Ammon's horn (tissue), 1 donor: ENCODE results near the gene PLG.
"Not testable (repeated sequence)": the region's sequence is repeated elsewhere in the genome, so short reads cannot be mapped to it uniquely, and the experiment has no call there.

Source experiments
- DNase-seq: peaks from one replicate; pipeline ENCODE4 v3.0.0-alpha.2; 2016; ENCODE audit warnings: low spot score

The PLG gene

DNA sequence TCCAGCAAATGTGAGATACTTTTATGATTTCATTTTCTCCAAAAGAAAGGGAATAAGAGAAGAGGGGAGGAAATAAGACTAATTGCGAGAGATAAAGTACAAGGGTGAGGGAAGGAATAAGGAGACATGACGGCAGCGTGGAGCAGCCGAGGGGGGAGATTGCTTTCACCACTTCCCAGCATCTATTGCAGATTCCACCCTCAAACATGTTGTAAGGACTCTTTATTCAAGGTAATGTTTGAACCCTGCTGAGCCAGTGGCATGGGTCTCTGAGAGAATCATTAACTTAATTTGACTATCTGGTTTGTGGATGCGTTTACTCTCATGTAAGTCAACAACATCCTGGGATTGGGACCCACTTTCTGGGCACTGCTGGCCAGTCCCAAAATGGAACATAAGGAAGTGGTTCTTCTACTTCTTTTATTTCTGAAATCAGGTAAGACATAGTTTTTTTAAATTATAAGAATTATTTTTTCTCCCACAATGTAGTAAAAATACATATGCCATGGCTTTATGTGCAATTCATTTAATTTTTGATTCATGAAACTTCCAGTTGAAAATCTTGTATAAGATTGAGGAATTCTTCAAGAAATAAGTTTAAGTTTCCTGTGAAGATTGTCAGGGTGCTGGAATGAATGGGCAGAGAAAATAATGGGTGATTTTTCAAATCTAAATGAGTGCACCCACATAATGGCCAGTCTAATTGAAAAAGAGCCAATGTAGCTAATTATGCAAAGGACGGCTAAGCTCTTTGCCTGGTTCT, at the start of gene PLG:
TSS of gene PLG (plus strand) at position 327 of the 763 bp plus-strand sequence. CDS start at position 388, 61 bp downstream.
- DNase-seq: not testable (repeated sequence)

DNA sequence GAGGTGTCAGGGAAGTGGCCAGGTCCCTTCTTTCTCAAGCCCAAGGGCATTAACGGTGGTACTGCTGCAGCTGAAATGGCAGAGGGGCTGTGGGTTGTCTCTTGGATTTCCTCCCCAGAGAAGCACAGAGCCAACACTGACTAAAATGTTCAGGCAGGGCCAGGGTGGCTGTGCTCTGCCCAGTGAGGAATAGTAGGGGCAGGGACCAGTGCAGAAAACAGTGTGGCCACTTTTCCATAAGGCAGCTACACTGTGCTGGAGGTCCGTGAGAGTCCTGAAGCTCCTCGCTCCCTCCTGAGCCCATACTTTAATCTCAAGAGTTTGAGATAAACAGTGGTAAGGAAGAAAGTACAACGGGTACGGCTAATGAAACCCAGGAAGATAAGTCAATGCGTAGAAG, 42.5 kb upstream of the PLG start:
- no peak for DNase-seq

DNA sequence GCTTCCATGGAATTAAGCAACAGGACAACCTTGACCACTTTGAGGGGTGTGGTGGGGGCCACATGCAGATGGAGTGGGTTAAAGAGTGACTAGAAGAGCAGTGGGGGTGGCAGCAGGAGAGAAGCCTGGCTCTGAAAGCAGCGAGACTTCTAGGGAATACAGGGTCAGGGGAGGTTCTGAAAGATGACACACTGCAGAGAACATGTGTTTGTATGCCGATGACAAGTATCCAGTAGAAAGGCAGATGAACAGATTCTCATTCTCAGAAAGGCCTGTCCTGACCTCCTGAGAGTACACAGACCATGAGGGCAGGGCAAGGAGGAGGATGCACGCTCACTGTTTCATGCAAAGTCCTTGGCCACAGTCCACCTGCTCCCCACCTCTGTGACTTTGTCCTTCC, 40.8 kb upstream of the PLG start:
- DNase-seq: no peak

DNA sequence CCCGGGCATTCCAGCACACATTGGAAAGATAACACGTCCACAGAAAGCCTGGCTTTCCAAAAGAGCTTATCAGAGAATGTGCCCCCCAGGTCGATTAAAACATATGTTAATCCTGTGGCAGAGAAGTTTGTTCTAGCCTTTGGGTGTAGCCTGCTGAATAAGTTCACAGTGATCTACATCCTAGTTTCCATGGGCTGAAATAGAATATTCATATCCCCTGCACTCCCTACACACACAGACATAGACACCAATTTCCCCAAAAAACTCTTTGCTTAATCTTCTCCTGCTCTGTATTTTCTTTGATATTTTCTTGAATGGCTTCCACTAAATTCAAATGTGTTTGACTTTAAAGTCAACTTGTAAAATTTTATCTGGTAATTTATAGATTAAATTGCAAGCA, 39.6 kb upstream of the PLG start:
- DNase-seq: no peak

GRCh38 chr6:160662842-160663241, 39.2 kb upstream of the PLG start:
- DNase-seq: no peak

- not testable (repeated sequence) for DNase-seq
These were observed 37.8 kb upstream of the PLG start, which contains the start of gene LPA for GRCh38 chr6:160664198-160664597. Gene LPA (minus strand): TSS chr6:160664275. CDS start chr6:160664214, 61 bp downstream.

- peak; percentile 10 for DNase-seq
These were observed 34.2 kb upstream of the PLG start for GRCh38 chr6:160667639-160668481.

GRCh38 chr6:160668589-160668988, 33.5 kb upstream of the PLG start:
- no peak for DNase-seq

DNA sequence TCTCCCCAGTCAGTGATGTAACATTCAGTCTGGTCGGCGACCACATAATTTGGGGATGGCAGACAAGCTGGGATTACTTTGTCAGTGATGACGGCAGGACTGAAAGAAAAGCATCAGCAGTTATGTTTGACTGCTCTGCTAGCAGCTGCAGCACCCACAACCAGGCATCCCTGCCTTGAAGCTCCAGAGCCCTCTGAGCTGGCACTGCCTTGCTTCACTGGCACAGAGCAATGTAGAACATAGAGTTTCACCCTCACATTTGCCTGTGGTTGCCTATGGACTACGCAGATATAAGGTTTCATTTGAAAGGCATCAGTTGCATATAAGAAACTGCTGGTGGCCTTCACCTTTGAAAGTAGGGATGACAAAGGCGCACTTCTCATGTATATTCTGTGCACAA, 25.6 kb upstream of the PLG start:
- not testable (repeated sequence) for DNase-seq

DNA sequence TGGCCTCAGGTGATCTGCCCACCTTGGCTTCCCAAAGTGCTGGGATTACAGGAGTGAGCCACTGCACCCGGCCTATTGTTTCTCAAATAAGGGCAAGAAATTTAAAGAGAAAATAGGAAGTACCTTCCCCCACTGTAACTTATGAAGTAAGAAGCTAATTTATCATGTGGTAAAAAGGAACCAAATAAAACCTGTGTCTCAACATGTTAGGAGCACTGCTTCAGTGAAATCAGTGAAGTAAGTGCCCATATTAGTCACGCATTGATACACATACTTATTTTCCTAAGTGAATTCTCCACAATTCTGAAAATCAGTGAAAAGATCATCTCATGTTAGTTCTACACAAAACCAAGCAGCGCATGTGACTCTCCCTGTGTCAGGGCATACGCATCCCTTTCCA, 23.8 kb upstream of the PLG start:
- DNase-seq: no peak

DNA sequence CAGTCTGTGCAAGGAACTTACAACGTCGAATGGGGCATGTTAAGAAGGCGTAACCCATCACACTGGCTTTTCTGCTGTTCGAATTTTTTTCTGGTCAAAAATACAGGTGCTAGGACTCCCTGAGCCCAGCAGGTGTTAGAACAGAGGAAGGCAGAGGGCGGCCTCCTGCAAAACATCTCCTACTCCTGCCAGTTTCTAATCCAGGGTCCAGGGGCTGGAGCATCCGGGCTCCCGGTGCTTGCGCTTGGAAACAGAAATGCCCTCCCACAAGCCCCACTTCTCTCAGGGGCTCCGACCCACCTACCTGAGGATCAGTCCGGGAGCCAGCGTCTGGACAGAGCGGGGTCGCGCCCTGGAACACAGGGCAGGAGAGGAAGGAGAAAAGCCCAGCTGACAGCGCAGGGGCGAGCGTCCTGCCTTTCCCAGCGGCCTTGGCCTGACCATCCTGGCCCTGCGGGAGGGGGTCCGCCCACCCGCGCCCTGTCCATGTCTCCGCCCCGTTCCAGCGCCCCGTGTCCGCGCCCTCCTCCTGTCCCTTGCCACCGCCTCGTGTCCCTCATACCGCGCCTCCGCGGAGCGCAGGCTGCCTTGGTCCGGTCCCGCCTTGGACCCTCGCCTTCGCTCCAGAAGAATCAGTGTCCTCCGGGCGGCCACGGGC, 23.2 kb upstream of the PLG start:
- DNase-seq: no peak

DNA sequence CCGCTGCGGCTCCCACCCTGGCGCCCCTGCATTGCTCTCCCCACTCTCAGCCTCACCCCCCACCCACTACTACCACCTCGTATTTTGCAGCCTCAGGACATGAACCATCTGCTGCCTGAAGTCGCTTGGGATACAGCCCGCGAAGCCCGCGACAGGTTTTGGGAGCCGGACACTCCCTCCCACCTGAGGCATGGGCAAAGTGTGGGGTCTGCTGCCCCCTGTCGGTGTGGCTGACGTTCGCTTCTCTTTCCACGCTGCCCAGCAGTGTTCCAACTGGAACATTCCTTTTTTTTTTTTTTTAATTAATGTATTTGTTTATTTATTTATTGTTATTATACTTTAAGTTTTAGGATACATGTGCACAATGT, 22.7 kb upstream of the PLG start:
- DNase-seq: no peak

GRCh38 chr6:160685101-160685761, 16.8 kb upstream of the PLG start:
- not testable (repeated sequence) for DNase-seq

- no peak for DNase-seq
These were observed 16.1 kb upstream of the PLG start for GRCh38 chr6:160685762-160686450.

DNA sequence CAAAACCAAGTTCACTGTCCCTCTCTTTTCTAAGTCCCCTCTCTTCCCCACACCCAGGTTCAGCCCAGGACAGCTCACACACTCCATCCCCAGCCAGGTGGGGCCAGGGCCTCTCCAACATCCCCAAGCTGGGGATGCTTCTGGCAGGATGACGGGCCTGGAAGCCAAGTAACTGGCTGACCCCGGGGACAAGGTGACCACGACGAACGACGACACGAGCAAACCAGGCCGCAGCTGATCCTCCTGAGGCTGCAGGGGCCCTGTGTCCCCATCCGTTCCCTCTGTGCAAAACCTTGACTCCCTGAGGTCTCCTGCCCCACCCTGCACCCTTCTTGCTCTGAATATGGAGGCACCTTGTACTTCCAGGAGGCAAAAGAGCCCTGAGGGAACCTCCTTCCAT, 11.6 kb upstream of the PLG start:
- no peak for DNase-seq

- no peak for DNase-seq
These were observed 10.4 kb upstream of the PLG start for GRCh38 chr6:160691617-160692016.

DNA sequence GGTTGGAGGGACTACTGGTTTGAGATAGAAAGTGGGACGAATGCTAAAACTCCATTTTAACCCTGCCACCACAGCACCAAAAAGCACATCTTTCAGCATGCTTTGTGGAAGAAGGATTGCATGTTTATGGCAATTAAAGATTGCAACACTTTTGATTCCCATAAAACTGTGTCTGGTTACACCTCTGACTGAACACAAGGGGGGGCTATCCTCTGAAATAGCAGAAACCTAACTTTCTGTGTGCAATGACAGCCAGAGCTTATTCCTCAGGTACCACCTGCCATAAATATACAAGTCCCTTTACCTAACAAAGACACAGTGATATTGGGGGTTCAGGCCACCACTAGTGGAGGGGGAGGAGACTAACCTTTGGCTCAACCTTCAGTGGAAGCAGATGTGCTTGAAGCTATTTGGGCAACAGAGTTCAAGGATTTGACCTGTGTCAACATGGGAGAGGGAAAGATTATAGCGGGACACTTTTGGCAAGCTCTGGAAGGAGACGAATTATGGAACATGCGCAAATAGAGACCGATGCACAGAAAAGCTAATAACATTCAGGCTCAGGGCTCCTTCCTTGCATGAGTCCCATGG, 9.6 kb upstream of the PLG start:
- no peak for DNase-seq

- not testable (repeated sequence) for DNase-seq
These were observed 7.0 kb upstream of the PLG start for GRCh38 chr6:160695025-160695424.

DNA sequence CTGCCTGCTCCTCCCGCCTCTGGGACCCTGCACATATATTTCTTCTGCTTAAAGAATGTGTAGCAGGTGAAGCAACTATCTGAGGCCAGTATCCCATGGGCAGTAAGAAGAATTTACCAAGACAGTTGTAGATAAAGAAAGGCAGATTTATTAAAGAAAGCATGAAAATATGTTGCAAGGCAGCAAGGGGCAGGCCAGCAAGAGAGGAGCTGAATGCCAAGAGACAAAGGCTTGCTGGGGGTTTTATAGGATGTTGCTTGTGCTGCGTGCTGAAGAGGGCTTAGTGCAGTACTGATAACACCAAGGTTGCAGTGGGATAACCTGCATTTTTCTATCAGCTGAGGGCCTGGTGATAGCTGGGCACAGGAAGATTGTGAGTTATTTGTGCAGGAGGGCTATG, 6.4 kb upstream of the PLG start:
- DNase-seq: not testable (repeated sequence)

GRCh38 chr6:160696884-160697283, 5.2 kb upstream of the PLG start:
- DNase-seq: not testable (repeated sequence)

GRCh38 chr6:160697826-160698225, 4.2 kb upstream of the PLG start:
- no peak for DNase-seq
